Iris pigment epithelial cell (primary cell): ENCODE data around the gene FBF1.

ENCODE experiments used
- DNase-seq: peaks from one replicate; pipeline ENCODE4 v3.0.0-alpha.2; 2011; ENCODE audit warnings: low read depth

The FBF1 gene

GRCh38 chr17:75950421-75950820 lies 9.6 kb upstream of the FBF1 start:
- DNase-seq: no peak

GRCh38 chr17:75945211-75945610 lies 4.4 kb upstream of the FBF1 start:
- no peak for DNase-seq

DNA sequence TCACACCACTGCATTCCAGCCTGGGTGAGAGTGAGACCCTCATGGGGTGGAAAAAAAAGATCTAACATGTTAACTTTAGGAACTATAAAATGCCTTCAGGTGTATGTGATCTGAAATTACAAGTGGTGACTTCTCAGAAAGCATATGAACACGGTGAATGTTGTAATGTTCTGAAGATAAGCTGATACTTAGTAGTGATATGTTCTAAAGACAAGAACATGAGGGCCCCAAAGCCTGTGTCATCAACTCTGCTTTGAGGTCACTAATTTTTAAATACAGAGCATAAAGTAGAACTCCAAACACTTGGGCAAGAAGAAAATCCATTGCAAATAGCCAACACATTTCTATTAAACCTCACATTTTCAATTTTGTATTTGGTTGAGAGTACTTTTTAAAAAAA lies 2.6 kb upstream of the FBF1 start:
- no peak for DNase-seq

GRCh38 chr17:75942473-75942872 lies 1.6 kb upstream of the FBF1 start:
- DNase-seq: no peak

GRCh38 chr17:75941442-75941819 lies 589 bp upstream of the FBF1 start:
- no peak for DNase-seq

- DNase-seq: no peak
Measured at GRCh38 chr17:75937652-75938051, 3.2 kb downstream of the FBF1 start.

DNA sequence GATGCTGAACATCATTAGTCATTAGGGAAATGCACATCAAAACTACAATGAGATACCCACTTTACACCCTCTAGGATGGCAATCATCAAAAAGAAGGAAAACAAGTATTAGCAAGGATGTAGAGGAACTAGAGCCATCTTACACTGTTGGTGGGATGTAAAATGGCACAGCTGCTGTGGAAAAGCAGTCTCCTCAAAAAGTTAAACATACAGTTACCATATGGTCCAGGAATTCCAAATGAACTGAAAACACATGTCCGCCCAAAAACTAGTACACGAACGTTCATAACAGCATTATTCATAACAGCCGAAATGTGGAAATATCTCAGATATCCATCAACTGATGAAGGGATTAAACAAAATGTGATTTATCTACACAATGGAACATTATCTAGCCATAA lies 7.0 kb downstream of the FBF1 start:
- DNase-seq: no peak

GRCh38 chr17:75932852-75933251 lies 8.0 kb downstream of the FBF1 start:
- DNase-seq: no peak

DNA sequence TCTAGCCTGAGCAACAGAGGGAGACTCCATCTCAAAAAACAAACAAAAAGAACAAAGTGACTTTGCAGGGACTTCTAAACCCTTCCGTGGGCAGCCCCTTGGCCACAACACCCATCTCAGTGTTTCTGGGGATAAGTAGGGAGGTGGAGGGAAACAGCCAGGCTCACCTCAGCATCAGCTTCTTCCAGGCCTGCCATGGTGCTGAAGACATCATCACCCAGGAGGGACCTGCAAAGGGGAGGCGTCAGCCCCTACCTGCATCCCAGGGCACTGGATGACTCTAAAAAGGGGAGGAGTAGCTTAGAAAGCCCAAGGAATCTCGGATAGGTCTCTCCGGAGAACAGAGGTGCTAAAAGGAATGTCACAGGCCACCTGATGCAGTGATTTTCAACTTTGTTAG lies 9.8 kb downstream of the FBF1 start:
- DNase-seq: no peak

GRCh38 chr17:75927286-75927922 lies 13.4 kb downstream of the FBF1 start:
- peak; percentile 8 for DNase-seq

DNA sequence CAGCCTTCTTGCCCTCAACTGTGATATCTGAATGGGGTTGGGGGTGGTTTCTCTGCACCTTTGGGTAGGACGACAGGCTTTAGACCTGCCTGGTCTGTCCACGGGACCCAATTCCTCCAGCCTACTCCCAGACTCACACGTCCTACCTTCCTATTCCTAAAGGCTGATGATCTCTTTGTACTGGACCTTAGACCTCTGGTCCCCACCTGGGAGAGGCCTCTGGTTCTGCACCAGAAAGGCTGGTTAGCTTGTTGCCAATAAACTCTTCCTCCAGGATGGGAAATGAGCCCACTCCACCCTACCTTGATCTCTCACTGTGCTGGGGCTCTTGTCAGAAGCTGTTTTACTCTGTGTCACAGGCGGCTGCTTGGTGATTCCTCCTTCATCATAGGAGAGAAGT lies 14.4 kb downstream of the FBF1 start:
- DNase-seq: no peak

GRCh38 chr17:75925912-75926311 lies 14.9 kb downstream of the FBF1 start:
- no peak for DNase-seq

GRCh38 chr17:75925103-75925502 lies 15.7 kb downstream of the FBF1 start:
- DNase-seq: no peak

DNA sequence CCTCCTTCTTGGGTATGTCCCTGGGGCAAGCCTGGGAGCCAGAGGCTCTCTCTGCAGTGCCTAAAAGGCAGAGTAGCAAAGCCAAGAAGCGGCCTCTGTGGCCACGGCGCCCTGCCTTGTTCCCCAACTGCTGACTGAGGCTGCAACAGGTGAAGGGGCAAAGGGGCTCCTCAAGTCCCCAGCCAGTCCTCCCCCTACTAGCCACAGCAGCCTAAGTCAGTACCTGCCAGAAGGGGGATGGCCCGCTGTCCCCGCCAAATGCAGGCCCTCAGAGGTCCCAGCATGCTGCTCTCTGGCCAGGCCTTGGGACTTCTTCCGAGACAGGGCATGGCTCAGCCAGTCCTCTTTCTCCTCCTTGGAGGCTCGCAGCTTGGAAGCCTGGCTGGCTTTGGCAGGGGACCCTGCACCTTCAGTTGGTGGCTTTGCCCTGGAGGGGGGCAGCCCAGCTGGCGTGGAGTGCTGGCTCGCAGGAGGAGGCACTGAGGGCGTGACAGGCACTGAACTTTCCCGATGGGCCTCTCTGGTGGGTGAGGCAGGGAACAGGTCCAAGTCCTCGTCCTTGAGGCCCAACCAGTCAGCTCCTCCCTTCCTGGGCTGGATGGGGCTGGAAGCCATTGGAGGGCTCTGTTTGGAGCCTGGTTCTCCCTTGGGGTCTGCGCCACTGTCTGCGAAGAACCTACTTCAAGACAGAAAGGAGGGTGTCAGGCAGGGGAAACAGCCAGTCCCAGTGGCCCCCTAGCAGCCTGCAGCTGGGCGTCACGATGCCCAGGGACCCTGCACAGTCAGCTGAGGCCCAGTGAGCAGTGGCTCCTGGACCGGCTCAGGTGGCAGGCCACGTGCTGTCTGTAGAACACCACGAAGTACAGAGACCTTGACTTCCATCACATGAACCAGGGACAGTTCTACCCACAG lies 17.6 kb downstream of the FBF1 start:
- no peak for DNase-seq

- no peak for DNase-seq
Measured at GRCh38 chr17:75922173-75922961, 18.5 kb downstream of the FBF1 start.

DNA sequence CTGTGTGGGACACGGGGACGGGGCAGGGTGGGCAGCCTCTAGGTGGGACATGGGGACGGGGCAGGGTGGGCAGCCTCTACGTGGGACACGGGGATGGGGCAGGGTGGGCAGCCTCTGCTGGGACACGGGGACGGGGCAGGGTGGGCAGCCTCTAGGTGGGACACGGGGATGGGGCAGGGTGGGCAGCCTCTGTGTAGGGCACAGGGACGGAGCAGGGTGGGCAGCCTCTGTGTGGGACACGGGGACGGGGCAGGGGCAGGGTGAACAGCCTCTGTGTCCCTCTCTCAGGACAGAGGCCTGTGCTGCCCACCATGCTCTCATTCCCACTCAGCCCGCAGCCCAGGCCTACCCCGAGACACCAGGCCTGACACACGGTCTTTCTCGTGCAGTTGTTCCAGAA lies 19.2 kb downstream of the FBF1 start:
- no peak for DNase-seq

DNA sequence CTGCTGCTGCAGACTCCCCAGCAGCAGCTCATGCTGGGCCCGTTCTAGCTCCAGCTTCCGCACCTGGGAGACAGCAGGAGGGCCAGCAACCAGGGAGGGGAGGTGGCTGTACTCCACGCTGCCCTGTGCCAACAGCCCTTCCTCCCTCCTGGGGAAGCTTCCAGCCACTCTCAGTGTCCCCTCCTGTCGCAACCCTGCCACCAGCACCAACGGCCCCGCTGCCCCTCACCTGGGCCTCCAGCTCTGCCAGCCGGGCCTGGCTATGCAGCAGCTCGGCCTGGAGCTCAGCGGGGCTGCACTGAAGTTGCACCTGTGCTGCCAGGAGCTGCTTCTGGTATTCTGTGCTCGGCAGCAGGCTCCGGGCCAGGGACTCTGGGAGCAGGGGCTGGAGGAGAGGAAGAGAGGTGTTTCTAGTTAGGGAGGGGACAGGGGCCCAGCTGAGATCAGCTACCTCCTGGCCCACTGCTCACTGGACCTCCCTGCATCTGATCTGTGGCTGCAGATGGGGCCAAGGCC lies 20.7 kb downstream of the FBF1 start:
- DNase-seq: no peak

- no peak for DNase-seq
Measured at GRCh38 chr17:75919611-75920010, 21.2 kb downstream of the FBF1 start.

DNA sequence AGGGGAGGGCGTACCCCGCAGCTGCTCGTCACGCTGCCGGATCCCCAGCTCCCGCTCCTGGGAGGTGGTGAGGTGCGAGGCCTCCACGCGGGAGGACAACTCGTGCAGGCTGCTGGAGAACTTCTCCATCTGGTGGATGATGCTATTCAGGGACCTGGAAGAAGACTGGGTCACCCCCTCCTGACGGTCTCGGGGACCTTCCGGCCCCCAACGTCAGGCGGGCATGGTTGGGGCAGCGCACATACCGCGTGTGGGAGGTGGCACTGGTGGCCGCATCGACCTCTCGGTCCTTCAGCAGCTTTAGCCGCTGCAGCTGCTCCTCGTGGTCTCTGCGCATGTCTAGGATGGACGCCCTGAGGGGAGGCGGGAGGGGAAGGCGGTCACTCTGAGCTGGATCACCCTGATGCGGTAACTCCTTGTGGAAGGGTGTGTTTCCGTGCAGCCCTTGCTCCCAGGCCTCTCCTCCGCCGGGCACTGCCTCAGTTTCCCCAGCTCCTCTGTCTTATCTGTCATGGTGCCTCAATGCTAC lies 22.9 kb downstream of the FBF1 start:
- no peak for DNase-seq

- DNase-seq: no peak
Measured at GRCh38 chr17:75917141-75917916, 23.5 kb downstream of the FBF1 start.

DNA sequence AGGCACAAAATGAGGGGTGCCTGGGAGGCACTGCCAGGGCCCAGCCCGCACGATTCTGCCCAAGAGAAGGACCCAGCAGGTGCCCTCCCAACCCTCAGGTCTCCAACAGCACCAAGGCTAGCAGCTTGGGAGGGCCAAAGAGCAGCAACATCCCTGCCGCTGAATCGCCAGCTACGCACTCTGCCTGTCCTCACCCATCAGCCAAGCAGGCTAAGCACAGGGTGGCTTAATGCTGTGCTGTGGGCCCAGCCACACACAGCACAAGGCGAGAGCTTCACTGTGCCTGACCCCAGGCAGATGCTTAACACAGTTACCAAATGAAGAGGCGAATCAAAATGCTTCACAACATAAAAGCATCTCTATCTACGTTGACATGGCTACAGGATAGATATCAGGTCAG lies 25.6 kb downstream of the FBF1 start:
- no peak for DNase-seq
